GM18511 (cell line): Measurements from ENCODE around the gene GTF2H4.

Source experiments
- ATAC-seq: cut with Tn5 transposase; IDR thresholded peaks from one replicate; pipeline ENCODE4 v1.9.1; 2021; ENCODE audit warnings: mild to moderate bottlenecking, moderate library complexity; ENCODE audit not compliant: unreplicated experiment

GTF2H4 gene

GRCh38 chr6:30951907-30952469 lies 44.0 kb downstream of the GTF2H4 start:
- ATAC-seq = no peak

- no peak for ATAC-seq
Measured at GRCh38 chr6:30954631-30955366, 46.8 kb downstream of the GTF2H4 start.

GRCh38 chr6:30955367-30956042 lies 47.5 kb downstream of the GTF2H4 start:
- ATAC-seq = no peak

- ATAC-seq = no peak
Measured at GRCh38 chr6:30957716-30958115, 49.7 kb downstream of the GTF2H4 start.

GRCh38 chr6:30960907-30961673 lies 53.1 kb downstream of the GTF2H4 start:
- no peak for ATAC-seq

GRCh38 chr6:30962716-30963115 lies 54.7 kb downstream of the GTF2H4 start:
- no peak for ATAC-seq

- ATAC-seq = no peak
Measured at GRCh38 chr6:30963641-30964040, 55.6 kb downstream of the GTF2H4 start.
